ENCODE results near the gene LGALS9C.
"Not testable (repeated sequence)": the region's sequence is repeated elsewhere in the genome, so short reads cannot be mapped to it uniquely, and the experiment has no call there.

Gene LGALS9C

GRCh38 chr17:18478362-18478761 lies 1.8 kb downstream of the LGALS9C start:
- not testable (repeated sequence) for DNase-seq (ENCODE audit: low read depth in 1 of 2, low spot score in 1 of 2)

DNA sequence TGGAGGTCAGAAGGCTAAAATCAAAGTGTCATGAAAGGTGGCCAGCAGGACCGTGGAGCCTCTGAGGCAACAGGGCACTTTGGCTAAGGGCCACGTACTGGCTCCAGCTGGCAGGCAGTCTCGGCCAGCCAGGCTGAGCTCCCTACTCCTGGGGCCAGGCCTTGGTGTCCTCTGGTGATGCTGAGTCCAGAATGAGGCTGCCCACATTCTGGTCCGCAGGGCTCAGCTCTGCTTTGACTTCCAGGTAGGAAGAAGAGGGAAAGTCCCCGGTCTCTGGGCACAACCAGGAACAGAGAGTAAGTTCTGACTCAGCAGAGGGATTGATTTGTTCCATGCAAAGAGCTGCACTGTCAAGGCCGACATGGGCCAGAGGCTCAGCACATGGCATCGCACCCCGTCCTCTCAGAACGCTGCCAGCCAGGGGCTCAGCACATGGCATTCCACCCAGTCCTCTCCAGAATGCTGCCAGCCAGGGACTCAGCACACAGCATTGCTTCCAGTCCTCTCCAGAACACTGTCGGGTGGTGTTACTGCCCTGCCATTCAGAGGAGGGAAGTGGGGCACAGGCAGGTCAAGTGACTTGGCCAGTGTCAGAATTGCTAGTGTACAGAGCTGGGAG lies 2.5 kb downstream of the LGALS9C start:
- not testable (repeated sequence) for DNase-seq (ENCODE audit: low read depth in 1 of 2, low spot score in 1 of 2)

DNA sequence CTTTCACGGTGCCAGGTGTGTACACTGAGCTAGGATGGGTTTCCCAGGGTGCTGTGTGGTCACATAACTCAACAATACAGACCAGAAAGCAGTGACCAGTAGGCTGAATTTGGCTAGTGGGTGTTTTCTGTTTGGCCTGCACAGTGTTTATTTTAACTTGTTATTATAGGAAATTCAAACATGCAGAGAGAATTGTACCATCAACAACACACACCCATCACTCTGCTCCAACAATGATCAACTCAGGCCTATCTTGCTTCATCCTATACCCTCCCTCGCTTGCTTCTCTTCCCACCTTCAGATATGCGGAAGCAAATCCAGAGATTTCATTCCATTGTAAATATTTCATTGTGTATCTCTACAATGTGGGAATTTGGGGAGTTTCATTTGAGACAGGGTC lies 5.2 kb downstream of the LGALS9C start:
- not testable (repeated sequence) for DNase-seq (ENCODE audit: low read depth in 1 of 2, low spot score in 1 of 2)

DNA sequence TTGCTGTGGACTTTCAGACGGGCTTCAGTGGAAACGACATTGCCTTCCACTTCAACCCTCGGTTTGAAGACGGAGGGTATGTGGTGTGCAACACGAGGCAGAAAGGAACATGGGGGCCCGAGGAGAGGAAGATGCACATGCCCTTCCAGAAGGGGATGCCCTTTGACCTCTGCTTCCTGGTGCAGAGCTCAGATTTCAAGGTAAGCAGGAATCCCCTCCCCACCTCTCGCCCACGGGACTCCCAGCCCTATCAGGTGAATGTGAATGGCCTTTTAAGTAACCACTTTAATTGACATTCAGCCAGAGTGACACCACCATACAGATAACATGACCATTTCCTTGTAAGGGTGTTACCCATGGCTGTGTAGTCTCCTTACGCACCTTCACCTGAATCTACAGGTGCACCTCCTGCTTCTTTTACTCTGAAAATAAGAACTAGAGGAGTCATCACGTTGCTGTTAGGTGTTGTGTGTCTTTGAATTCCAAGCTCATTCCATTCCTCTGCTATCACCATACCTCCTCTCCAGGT lies 9.4 kb downstream of the LGALS9C start:
- not testable (repeated sequence) for DNase-seq (ENCODE audit: low read depth in 1 of 2, low spot score in 1 of 2)

DNA sequence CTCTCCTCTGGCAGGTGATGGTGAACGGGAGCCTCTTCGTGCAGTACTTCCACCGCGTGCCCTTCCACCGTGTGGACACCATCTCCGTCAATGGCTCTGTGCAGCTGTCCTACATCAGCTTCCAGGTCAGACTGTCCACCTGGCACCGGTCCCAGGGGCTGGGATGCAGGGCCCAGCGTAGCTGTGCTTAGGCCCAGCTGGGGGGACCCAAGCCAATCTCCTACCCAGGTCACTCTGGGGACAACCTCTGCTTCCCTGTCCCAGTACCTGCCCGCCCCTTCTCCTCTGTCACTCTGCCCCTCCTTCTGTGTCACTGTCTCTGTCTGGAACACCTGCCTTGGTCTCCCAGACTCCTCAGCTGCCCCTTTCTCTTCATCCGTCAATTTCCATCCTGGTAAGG lies 11.0 kb downstream of the LGALS9C start:
- not testable (repeated sequence) for DNase-seq (ENCODE audit: low read depth in 1 of 2, low spot score in 1 of 2)

- DNase-seq (ENCODE audit: low read depth in 1 of 2, low spot score in 1 of 2), result not testable (repeated sequence)
These were observed 12.0 kb downstream of the LGALS9C start for GRCh38 chr17:18488622-18489021.

GRCh38 chr17:18490016-18490415 lies 13.4 kb downstream of the LGALS9C start:
- DNase-seq (ENCODE audit: low read depth in 1 of 2, low spot score in 1 of 2), result not testable (repeated sequence)

DNA sequence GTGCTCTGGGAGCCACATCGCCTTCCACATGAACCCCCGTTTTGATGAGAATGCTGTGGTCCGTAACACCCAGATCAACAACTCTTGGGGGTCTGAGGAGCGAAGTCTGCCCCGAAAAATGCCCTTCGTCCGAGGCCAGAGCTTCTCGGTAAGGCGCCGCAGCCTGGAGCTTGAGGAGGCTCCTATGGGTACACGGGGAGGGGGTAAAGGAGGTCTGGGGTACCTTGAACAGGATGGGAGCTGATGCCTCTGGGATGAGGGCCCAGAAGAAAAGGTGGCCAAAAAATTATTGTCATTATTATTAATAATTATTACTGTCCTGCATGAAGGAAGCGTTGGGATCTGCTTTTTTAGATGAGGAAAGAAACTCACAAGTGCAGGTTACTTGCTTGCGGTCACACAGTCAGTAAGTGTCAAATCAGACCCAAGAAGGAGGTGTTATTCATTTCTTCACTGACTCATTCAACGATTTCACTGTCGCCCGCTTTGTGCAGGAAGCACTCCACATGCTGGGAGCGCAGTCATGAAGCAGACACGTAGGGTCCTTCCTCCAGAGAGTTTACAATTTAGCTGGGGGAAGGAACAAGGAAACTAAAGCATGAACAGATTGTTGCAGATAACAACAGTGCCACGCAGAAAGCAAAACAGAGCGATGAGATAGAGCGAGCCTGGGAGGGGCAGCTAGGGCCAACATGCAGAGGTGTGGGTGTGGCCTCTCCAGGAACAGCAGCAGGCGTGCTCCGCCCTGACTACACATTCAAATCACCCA lies 16.3 kb downstream of the LGALS9C start:
- peak in 1 of 2 donors; percentile 0 for DNase-seq (ENCODE audit: low read depth in 1 of 2, low spot score in 1 of 2)

DNA sequence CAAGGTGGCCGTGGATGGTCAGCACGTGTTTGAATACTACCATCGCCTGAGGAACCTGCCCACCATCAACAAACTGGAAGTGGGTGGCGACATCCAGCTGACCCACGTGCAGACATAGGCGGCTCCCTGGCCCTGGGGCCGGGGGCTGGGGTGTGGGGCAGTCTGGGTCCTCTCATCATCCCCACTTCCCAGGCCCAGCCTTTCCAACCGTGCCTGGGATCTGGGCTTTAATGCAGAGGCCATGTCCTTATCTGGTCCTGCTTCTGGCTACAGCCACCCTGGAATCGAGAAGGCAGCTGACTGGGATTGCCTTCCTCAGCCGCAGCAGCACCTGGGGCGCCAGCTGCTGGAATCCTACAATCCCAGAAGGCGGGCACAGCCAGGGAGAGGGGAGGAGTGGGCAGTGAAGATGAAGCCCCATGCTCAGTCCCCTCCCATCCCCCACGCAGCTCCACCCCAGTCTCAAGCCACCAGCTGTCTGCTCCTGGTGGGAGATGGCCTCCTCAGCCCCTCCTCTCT lies 17.7 kb downstream of the LGALS9C start:
- not testable (repeated sequence) for DNase-seq (ENCODE audit: low read depth in 1 of 2, low spot score in 1 of 2)

DNA sequence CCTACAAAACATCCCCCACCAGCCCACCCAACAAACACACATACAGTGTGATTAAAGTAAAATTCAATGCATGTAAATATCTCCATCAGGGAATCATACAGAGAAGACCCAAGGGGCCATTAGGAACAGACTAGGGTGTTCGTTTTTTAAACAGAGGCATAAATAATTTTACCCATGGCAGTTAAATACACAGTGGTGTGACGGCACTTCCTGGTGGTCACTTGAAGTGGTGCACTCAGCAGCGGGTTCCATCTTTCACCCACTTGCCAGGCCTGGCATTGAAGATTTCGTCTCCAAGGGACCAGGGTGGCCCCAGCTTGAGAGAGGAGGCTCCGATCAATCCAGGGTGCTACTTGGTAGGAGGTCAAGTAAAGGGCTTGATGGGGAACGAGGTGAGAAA lies 20.5 kb downstream of the LGALS9C start:
- DNase-seq (ENCODE audit: low read depth in 1 of 2, low spot score in 1 of 2), result not testable (repeated sequence)

GRCh38 chr17:18499100-18499499 lies 22.5 kb downstream of the LGALS9C start:
- not testable (repeated sequence) for DNase-seq (ENCODE audit: low read depth in 1 of 2, low spot score in 1 of 2)

DNA sequence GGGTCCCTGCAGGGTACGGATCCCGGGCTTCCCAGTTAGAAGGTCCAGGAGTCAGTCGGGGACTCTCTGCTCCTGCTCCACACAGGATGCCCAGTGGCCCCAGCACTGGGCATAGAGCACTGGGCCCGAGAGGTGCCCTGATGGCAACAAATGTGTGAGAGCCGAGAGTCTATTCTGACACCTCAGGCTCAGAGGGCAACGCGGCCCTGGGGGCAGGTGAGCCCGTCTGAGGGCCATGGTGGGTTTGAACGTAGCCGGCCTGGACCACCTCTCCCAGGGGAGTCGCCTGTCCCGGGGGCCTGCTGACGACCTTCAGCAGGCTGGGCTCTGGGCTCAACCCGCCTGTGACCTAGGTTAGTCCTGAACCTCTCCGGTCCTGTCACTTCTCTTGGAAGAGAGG lies 23.2 kb downstream of the LGALS9C start:
- DNase-seq (ENCODE audit: low read depth in 1 of 2, low spot score in 1 of 2), result not testable (repeated sequence)

DNA sequence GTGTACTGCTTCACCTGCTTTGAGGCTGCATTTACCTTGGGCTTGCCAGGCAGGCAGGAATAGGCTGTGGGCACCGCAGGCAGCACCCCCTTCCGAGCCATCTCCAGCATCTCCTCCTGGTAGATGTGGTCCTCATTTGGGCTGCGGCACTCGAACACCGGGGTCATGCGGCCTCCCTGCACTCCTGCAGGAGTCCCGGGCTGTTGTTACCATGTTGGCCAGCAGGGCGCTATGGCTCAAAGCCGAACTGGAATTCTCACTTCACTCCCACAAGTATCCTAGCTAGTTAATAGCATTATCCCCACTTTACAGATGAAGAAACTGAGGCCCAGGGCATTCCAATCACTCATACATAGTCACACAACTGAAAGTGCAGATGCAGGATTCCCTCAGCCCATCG lies 23.7 kb downstream of the LGALS9C start:
- DNase-seq (ENCODE audit: low read depth in 1 of 2, low spot score in 1 of 2), result not testable (repeated sequence)

GRCh38 chr17:18500816-18501215 lies 24.2 kb downstream of the LGALS9C start:
- DNase-seq (ENCODE audit: low read depth in 1 of 2, low spot score in 1 of 2), result not testable (repeated sequence)

DNA sequence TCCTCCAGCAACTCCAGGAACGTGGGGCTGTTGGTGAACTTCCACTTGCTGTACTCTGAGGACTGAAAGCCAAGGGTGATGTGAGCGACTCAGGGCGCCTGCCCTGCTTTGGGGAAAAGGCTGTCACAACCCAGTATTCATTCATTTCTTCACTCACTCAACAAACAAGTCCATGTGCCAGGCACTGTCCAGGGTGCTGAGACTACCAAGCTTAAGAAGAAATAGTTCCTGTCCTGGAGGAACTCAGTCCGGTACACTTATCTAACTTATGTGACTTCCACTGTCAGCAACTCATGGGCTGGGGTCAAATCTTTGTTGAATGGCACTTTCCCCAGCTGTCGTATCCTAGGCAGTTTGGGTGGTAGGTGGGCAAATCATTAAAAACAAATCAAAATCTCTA lies 26.6 kb downstream of the LGALS9C start:
- DNase-seq (ENCODE audit: low read depth in 1 of 2, low spot score in 1 of 2), result not testable (repeated sequence)

GRCh38 chr17:18507729-18508128 lies 31.1 kb downstream of the LGALS9C start:
- DNase-seq (ENCODE audit: low read depth in 1 of 2, low spot score in 1 of 2), result not testable (repeated sequence)

- not testable (repeated sequence) for DNase-seq (ENCODE audit: low read depth in 1 of 2, low spot score in 1 of 2)
These were observed 32.1 kb downstream of the LGALS9C start for GRCh38 chr17:18508667-18509066.

- not testable (repeated sequence) for DNase-seq (ENCODE audit: low read depth in 1 of 2, low spot score in 1 of 2)
These were observed 44.5 kb downstream of the LGALS9C start for GRCh38 chr17:18521100-18521499.

DNA sequence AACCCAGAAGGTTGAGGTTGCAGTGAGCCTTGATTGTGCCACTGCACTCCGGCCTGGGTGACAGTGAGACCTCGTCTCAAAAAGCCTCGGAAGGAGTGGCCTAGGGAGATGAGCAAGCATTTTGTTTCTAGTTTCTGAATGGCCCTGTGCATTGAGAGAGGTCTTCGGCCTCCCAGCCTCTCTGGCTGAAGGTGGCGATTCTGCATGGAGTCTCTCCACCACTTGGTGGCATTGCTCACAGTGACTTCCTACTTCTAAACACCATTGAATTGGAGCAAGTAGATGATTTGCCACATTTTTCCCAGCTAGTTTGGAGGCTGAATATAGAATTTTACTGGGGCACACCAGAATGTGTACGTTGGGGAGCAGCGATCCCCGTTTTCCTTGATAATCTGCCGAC lies 48.4 kb downstream of the LGALS9C start:
- DNase-seq (ENCODE audit: low read depth in 1 of 2, low spot score in 1 of 2), result not testable (repeated sequence)

DNA sequence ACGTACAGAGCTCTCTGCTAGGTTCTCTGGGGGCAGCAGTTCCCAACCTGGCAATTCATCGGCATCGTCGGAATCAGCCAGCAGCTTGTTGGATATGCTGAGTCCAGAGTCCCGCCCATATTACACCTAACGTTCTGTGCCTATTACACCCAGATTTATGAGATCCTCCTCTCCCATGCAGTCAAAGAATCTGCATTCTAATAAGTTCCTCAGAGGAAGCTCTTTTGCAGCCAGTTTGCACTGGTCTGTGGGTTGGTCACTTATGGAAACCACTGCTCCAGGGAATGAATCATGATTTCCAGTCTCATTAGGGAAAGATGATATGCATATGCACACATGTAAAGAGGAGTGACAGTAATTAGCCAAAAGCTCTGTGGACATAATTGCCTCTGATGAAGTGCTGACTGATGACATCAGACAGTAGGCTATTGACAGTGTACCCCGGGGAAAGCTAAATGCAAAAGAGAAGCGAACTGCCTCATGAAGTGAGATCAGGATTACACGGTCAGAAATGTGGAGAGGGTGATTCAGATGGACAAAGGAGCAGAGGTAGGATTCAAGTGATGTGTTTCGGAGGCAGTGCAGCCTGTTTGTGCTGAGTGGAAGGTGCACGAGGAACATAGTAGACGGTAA lies 49.7 kb downstream of the LGALS9C start:
- not testable (repeated sequence) for DNase-seq (ENCODE audit: low read depth in 1 of 2, low spot score in 1 of 2)

DNA sequence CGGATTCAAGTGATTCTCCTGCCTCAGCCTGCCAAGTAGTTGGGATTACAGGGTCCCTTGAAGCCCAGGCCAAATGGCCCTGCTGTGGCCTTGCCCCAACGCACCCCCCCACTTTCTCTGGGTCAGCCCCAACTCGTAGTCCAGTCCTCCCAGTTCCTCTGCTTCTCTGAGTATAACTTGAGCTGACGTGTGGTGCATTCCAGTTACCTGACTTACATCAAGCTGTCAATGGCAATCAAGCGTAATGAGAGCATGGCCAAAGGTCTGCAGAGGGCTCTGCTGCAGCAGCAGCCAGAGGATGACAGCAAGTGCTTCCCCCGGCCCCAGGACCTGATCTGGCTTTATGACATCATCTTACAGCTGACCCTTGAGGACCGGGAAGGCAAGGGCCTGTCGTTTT lies 50.8 kb downstream of the LGALS9C start:
- DNase-seq (ENCODE audit: low read depth in 1 of 2, low spot score in 1 of 2), result not testable (repeated sequence)
